HL-60 (cell line): ENCODE data around the gene AGMO.

Experiments
- CTCF ChIP-seq: IDR thresholded peaks from one replicate; pipeline ENCODE4 v1.5.1; 2011; ENCODE audit warnings: low read length, control low read depth, inconsistent platforms; ENCODE audit not compliant: insufficient read depth
- GABPA ChIP-seq: IDR thresholded peaks from 2 replicates; pipeline ENCODE4 v1.6.1; 2012; ENCODE audit warnings: low read depth
- POLR2AphosphoS5 ChIP-seq: IDR thresholded peaks from 2 replicates; pipeline ENCODE4 v1.6.1; 2012; ENCODE audit warnings: low read depth
- SPI1 ChIP-seq: IDR thresholded peaks from 2 replicates; pipeline ENCODE4 v1.6.1; 2012; ENCODE audit warnings: low read depth, mild to moderate bottlenecking, borderline replicate concordance
- TF ChIP-seq, protein P1 (sequence below): IDR thresholded peaks from 2 replicates; pipeline ENCODE4 v1.6.1; 2012; ENCODE audit warnings: low read depth; ENCODE audit not compliant: insufficient replicate concordance

DNA sequence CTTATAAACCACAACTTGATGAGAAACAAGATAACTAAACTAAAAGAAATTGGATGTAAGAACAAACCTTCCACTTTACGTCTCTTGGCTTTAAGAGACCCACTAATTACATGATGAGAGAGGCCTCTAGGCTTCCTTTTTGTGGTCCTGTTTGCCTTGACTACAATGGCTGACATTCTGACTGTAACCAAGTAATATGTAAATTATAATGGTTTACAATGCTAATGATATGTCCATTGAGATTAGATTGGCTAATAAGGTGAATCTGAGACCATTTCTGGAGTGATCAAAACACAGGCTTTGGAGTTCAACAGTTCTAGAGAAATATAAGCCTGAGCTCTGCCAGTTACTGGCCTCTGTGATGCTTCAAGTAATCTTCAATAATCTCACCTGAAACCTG lies 39.4 kb upstream of the AGMO start:
- TF ChIP-seq CTCF, result no peak
- no peak for TF ChIP-seq POLR2AphosphoS5
- no peak for TF ChIP-seq SPI1
- TF ChIP-seq, protein P1, sequence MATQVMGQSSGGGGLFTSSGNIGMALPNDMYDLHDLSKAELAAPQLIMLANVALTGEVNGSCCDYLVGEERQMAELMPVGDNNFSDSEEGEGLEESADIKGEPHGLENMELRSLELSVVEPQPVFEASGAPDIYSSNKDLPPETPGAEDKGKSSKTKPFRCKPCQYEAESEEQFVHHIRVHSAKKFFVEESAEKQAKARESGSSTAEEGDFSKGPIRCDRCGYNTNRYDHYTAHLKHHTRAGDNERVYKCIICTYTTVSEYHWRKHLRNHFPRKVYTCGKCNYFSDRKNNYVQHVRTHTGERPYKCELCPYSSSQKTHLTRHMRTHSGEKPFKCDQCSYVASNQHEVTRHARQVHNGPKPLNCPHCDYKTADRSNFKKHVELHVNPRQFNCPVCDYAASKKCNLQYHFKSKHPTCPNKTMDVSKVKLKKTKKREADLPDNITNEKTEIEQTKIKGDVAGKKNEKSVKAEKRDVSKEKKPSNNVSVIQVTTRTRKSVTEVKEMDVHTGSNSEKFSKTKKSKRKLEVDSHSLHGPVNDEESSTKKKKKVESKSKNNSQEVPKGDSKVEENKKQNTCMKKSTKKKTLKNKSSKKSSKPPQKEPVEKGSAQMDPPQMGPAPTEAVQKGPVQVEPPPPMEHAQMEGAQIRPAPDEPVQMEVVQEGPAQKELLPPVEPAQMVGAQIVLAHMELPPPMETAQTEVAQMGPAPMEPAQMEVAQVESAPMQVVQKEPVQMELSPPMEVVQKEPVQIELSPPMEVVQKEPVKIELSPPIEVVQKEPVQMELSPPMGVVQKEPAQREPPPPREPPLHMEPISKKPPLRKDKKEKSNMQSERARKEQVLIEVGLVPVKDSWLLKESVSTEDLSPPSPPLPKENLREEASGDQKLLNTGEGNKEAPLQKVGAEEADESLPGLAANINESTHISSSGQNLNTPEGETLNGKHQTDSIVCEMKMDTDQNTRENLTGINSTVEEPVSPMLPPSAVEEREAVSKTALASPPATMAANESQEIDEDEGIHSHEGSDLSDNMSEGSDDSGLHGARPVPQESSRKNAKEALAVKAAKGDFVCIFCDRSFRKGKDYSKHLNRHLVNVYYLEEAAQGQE, result no peak
- TF ChIP-seq GABPA, result no peak
